CD4-positive, CD25-positive, alpha-beta regulatory T cell (primary cell): ENCODE results near the gene NQO2. TPM values are rescaled to one million over a fixed set of nuclear protein-coding genes. Genes with fewer than 3 reads are reported as not detected.
"Not testable (repeated sequence)": the region's sequence is repeated elsewhere in the genome, so short reads cannot be mapped to it uniquely, and the experiment has no call there.

ENCODE experiments used
- ATAC-seq, 2 donors: fragments of 150-1000 bp; cut with Tn5 transposase; one replicate each; pipeline ENCODE4 v1.10.0; 2021; ENCODE audit warnings: low read depth in 2 of 2, moderate number of reproducible peaks in 2 of 2, moderate library complexity in 1 of 2
- DNase-seq, 3 donors: peaks; one replicate each; pipeline versions ENCODE4 v3.0.0 to v3.0.0-alpha.2; 2012 to 2022; ENCODE audit warnings: mixed read lengths in 1 of 3
- H3K27ac ChIP-seq: one replicate; pipeline ENCODE4 v1.7.0; 2013; ENCODE audit warnings: mild to moderate bottlenecking, low read length; ENCODE audit not compliant: insufficient read depth, poor library complexity, severe bottlenecking
- H3K27me3 ChIP-seq: one replicate; pipeline ENCODE4 v1.7.0; 2013; ENCODE audit warnings: low read length; ENCODE audit not compliant: control insufficient read depth, insufficient read depth
- H3K36me3 ChIP-seq: one replicate; pipeline ENCODE4 v1.7.0; 2013; ENCODE audit warnings: mild to moderate bottlenecking, low read length, moderate library complexity; ENCODE audit not compliant: control insufficient read depth, insufficient read depth
- H3K4me1 ChIP-seq: 2 replicates; pipeline ENCODE4 v1.7.0; 2013; ENCODE audit warnings: mild to moderate bottlenecking, low read length; ENCODE audit not compliant: insufficient read depth, control insufficient read depth, poor library complexity, severe bottlenecking
- H3K4me3 ChIP-seq: one replicate; pipeline ENCODE4 v1.7.0; 2013; ENCODE audit warnings: low read depth, mild to moderate bottlenecking, low read length, moderate library complexity
- H3K9me3 ChIP-seq, 2 experiments: 1 replicate in 1 of 2; 2 replicates in 1 of 2; pipeline ENCODE4 v1.7.0; 2013; ENCODE audit warnings: low read length in 2 of 2, mild to moderate bottlenecking in 1 of 2, moderate library complexity in 1 of 2; ENCODE audit not compliant: control insufficient read depth in 2 of 2
- H3K27ac Mint-ChIP-seq, 3 donors: one replicate each; pipeline ENCODE4 v1.8.0; 2020 to 2022; ENCODE audit warnings: mild to moderate bottlenecking in 3 of 3, mixed read lengths in 3 of 3, moderate library complexity in 2 of 3
- H3K27me3 Mint-ChIP-seq: one replicate; pipeline ENCODE4 v1.8.0; 2022; ENCODE audit warnings: mild to moderate bottlenecking, mixed read lengths
- H3K36me3 Mint-ChIP-seq: one replicate; pipeline ENCODE4 v1.8.0; 2020; ENCODE audit warnings: mixed read lengths
- H3K4me1 Mint-ChIP-seq, 4 donors: one replicate each; pipeline ENCODE4 v1.8.0; 2020 to 2022; ENCODE audit warnings: mixed read lengths in 4 of 4, mild to moderate bottlenecking in 1 of 4
- H3K4me3 Mint-ChIP-seq, 4 donors: one replicate each; pipeline ENCODE4 v1.8.0; 2020 to 2022; ENCODE audit warnings: mild to moderate bottlenecking in 4 of 4, mixed read lengths in 4 of 4, moderate library complexity in 3 of 4
- H3K9me3 Mint-ChIP-seq, 7 donors: one replicate each; pipeline ENCODE4 v1.8.0; 2020 to 2022; ENCODE audit warnings: mixed read lengths in 7 of 7, mild to moderate bottlenecking in 3 of 7, moderate library complexity in 2 of 7
- polyA plus RNA-seq, 4 donors: library from polyadenylated mRNA; unstranded; fragments of 300-500 nt; fragmentation: Illumina TruSeq; gene quantifications; one replicate each; pipeline ENCODE4 v1.2.3, GENCODE V29; 2021
- total RNA-seq: library from RNA; stranded (reverse); gene quantifications from one replicate; pipeline ENCODE4 v1.2.3, GENCODE V29; 2022

Gene NQO2
- total and polyA plus RNA-seq, 5 donors from 2014 or later: 27.4 to 109 (median 58.0) TPM

DNA sequence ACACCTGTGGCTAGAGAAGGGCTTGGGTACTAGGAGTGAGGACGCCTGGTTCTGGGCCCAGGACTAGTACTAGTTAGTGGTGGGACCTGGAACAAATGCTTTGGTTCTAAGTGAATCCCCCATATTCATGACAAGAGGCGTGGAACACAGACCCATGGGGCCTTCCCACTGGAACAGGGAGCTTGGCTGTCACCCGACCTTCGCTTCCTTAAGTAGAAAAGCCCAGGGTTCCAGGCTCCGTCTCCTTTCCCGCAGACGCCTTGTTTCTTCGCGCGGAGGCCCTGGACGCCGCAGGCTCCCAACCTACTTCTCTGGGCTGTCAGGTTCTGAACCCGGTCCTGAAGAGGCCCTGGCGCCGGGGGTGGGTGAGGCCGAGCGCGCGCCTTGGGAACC, 63.6 kb downstream of the NQO2 start:
- H3K36me3 Mint-ChIP-seq, H3K27ac Mint-ChIP-seq: not testable (repeated sequence)
- peaks cover 22 to 44% (median 31%) of the 10 kb centered on the region in 4 donors for H3K4me1 Mint-ChIP-seq

DNA sequence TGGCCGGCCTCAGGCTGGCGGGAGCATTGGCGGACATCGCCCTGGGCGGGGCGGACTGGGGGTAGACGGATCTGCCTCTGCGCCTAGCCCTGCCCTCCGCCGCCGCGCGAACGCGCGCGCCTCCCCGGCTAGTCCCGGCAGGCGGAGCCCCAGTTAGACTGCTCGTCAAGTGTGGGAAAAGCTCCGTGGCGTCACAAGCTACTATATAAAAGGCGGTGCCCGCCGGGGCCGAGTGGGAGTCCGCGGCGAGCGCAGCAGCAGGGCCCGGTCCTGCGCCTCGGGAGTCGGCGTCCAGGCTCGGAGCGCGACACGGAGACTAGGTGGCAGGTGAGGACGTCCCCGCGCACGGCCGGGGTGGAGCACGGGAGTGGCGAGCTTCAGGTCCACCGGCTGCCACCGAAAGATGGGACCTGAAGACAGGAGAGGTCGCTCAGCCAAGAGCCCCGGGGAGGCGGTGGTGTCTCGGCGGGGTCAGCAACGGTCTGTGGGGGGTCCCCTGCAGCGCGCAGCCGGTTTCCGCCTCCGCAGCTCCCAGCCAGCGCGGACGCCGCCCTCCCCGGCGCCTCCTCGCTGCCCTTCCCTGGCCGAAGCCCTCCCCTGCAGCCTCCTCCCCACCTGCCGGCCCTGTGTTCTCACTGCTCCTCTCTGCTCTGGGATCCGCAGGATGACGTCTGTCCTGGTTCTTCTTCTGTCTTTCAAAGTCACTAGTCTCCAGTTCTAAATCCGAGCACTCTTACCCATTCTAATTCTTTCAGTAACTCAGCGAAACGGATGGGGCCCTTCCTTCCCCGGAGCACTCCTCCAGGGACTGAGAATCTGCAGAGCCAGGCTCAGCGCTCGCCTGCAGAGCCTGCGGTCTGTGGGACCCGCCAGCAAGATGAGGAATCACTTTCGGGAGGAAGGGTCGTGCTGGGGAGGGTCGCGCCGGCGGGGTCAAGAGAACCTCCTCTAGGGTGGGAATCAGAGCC, 64.3 kb downstream of the NQO2 start:
- peak; percentile 81 to 93 (median 83) for DNase-seq
- ATAC-seq: peak; percentile 83 to 84
- H3K27ac ChIP-seq: peak overlapping the region; percentile 76
- Mint-ChIP-seq H3K27me3 (peaks cover 2% of the 10 kb centered on the region), H3K4me1 (peaks cover 22 to 41% (median 27%) of the 10 kb centered on the region in 4 donors), H3K36me3 (no peaks in the 10 kb centered on the region), H3K27ac (peak overlapping the region; percentile 83 to 92 (median 89)), H3K9me3 (no peaks in the 10 kb centered on the region), H3K4me3 (peak overlapping the region; percentile 90 to 99 (median 92))
- peak overlapping the region; percentile 73 for H3K4me3 ChIP-seq
- no peaks in the 10 kb centered on the region for H3K27me3 ChIP-seq
- no peaks in the 10 kb centered on the region for H3K9me3 ChIP-seq
- no peaks in the 10 kb centered on the region for H3K36me3 ChIP-seq
- peaks cover 23% of the 10 kb centered on the region for H3K4me1 ChIP-seq

More for the DNA sequence above, 63.6 kb downstream of the NQO2 start:
- peak overlapping the region; percentile 90 to 99 (median 92) for H3K4me3 Mint-ChIP-seq
- H3K36me3 ChIP-seq, H3K4me3 ChIP-seq, H3K27ac ChIP-seq, H3K27me3 Mint-ChIP-seq, H3K9me3 Mint-ChIP-seq, DNase-seq, H3K9me3 ChIP-seq, ATAC-seq, H3K27me3 ChIP-seq: not testable (repeated sequence)
- H3K4me1 ChIP-seq: peaks cover 23% of the 10 kb centered on the region

DNA sequence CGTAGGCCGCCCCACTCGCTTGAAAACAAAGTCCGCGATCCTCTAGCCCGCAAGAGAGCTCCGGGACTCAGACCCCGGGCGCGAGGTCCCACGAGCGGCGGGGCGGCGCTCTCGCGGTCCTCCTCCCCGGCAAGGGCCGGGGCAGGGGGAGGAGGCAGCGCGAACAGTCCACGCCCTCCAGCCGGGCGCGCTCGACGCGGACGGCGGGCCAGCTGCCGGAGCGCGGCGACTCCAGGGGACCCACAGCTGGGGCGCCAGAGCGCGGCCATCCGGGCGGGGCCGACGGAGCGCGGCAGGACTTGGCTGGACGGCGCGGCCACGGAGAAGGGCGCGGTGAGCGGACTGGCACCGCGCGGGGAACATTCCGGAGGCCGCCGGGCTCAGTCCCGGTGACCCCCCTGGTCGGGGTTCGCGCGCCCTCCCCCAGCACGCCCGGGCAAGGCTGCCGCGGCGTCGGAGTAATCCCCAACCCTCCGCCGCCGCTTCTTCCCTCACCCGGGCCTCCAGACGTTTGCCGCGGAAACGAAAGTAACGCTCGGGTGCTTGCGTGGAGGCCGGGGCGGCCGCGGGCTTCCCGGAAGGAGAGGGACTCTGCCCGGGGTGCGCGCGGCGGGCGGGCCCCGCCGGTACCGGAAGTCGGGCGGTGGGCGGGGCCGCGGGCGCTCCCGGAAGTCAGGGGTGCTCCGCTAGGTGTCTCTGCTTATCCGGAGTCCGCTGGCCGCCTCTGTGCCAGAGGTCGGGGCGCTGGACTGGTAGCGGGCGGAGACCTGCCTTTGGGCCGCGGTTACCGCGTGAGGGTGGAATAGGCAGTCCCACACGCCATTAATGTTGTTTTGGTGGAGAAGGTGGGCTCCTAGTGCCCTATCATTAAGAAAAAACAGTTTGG, 68.9 kb downstream of the NQO2 start, which contains the start of gene RIPK1:
Gene RIPK1, plus strand, starts transcription at position 166 of the 886 bp plus-strand sequence. CDS start 8,330 bp downstream, outside the sequence.
- H3K27me3 ChIP-seq: no peaks in the 10 kb centered on the region
- H3K9me3 ChIP-seq: no peaks in the 10 kb centered on the region
- DNase-seq: peak; percentile 92 to 94 (median 93)
- H3K36me3 ChIP-seq: peaks cover 15% of the 10 kb centered on the region
- H3K36me3 Mint-ChIP-seq: peaks cover 10% of the 10 kb centered on the region
- peak; percentile 82 to 86 for ATAC-seq
- H3K27me3 Mint-ChIP-seq: no peaks in the 10 kb centered on the region
- no peaks in the 10 kb centered on the region for H3K9me3 Mint-ChIP-seq
- peaks cover 50% of the 10 kb centered on the region for H3K4me1 ChIP-seq
- H3K4me3 Mint-ChIP-seq: peak within 1 kb of the TSS; percentile 94 to 100 (median 98)
- peak within 1 kb of the TSS; percentile 96 to 97 (median 97) for H3K27ac Mint-ChIP-seq
- H3K4me3 ChIP-seq: peak within 1 kb of the TSS; percentile 88
- H3K27ac ChIP-seq: peak within 1 kb of the TSS; percentile 98
- H3K4me1 Mint-ChIP-seq: peaks cover 40 to 76% (median 53%) of the 10 kb centered on the region in 4 donors

Other genes with a start within 250 kb of the NQO2 start
- gene MYLK4, start 249.0 kb upstream of the NQO2 start, total RNA-seq: 0.91 TPM
- under 1 TPM in 2 of 4 donors, not detected in 2; 0.20 to 0.37 TPM for gene MYLK4, start 249.0 kb upstream of the NQO2 start, polyA plus RNA-seq
- gene WRNIP1, start 234.5 kb upstream of the NQO2 start, total RNA-seq: 31.5 TPM
- gene WRNIP1, start 234.5 kb upstream of the NQO2 start, polyA plus RNA-seq: 10 to 100 TPM; 29.6 to 36.7 (median 32.7) TPM
- 38.1 TPM for gene SERPINB1, start 158.0 kb upstream of the NQO2 start, total RNA-seq
- 100 to 1,000 TPM; 100 to 116 (median 109) TPM for gene SERPINB1, start 158.0 kb upstream of the NQO2 start, polyA plus RNA-seq
- gene SERPINB9, start 96.6 kb upstream of the NQO2 start, total RNA-seq: 48.1 TPM
- gene SERPINB9, start 96.6 kb upstream of the NQO2 start, polyA plus RNA-seq: 10 to 100 TPM; 29.1 to 46.2 (median 37.1) TPM
- 3.9 TPM for gene SERPINB6, start 28.3 kb upstream of the NQO2 start, total RNA-seq
- 10 to 100 TPM; 17.3 to 79.9 (median 40.7) TPM for gene SERPINB6, start 28.3 kb upstream of the NQO2 start, polyA plus RNA-seq
- gene RIPK1, start 68.6 kb downstream of the NQO2 start, total RNA-seq: 27.1 TPM
- 10 to 100 TPM; 19.4 to 22.4 (median 21.2) TPM for gene RIPK1, start 68.6 kb downstream of the NQO2 start, polyA plus RNA-seq
- 6.8 TPM for gene BPHL, start 118.8 kb downstream of the NQO2 start, total RNA-seq
- 10 to 100 TPM in 1 of 4 donors, 1 to 10 TPM in 3; 5.8 to 13.9 (median 7.5) TPM for gene BPHL, start 118.8 kb downstream of the NQO2 start, polyA plus RNA-seq
- gene TUBB2A, start 157.7 kb downstream of the NQO2 start, total RNA-seq: 48.0 TPM
- gene TUBB2A, start 157.7 kb downstream of the NQO2 start, polyA plus RNA-seq: 1 to 10 TPM; 4.8 to 8.0 (median 6.7) TPM
- 0.91 TPM for gene TUBB2B, start 227.8 kb downstream of the NQO2 start, total RNA-seq
- gene TUBB2B, start 227.8 kb downstream of the NQO2 start, polyA plus RNA-seq: under 1 TPM in 3 of 4 donors, not detected in 1; 0.09 to 0.10 (median 0.10) TPM